Measurements from ENCODE around the gene CETN3.

CETN3 gene

DNA sequence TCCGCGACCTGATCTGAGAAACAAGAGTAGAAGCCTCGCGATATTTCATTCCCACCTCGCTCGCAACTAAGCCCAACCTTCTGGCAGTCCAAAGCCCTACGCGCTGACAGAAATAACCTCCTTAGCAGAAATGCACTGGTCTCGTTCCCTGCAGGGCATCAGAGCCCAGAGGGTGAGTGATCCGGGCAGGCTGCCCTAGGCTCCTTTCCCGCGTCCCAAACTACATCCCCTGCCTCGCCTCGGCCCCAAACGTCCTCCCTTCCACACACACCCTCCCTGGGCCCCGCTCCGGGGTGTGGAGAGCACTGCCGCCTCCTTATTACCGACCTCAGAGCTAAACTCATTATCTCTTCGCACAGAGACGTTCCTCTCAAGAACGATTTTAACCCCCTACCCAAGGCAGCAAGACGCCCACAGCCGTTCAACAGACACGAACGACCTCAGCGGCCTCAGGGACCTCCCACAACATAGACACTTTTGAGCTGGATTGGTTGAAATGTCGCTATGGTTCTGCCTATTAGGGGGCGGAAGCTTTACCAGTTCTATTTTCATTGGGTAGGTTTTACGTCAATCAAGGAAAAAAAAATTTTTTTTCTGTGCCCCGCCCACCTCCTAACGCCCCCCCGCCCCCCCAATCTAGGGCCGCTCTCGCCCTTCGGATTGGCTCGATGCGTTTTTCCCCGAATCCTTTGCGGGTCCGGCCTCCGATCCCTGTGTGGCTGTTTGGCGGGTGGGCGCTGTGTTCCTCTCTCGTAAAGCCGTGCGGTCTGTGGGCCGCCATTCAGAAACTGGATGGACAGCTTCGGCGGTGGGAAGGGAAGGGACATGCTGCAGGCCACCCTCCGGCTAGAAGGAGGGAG, at the start of gene CETN3:
Gene CETN3 (minus strand): TSS at position 439 of the 860 bp plus-strand sequence. CDS start 95 bp downstream, at position 344.
- TF ChIP-seq GATA2 (IDR thresholded peaks at IDR 0.05; ENCODE audit: low read depth, low read length) (no peak), GATA3 (IDR thresholded peaks at IDR 0.05; ENCODE audit: low read depth, low read length) (no peak)

DNA sequence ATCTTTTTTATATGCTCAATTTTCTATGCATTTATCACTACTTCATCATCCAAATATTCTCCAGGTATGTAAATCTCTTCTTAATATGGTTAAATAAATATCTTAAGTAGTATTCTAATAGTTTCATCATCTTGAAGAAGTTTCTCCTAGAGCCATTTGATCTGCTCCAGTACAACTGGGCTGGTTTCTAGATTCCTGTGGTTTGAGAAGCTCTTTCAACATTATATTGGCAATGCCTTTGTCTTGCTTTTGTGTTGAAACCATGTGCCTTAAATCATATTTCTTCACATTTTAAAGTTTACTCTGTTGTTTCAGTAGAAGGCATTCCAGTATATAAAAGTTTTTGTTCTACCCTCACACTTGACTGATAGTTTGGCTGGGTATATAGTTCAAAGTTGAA, 37.4 kb upstream of the CETN3 start:
- no peak for TF ChIP-seq GATA3 (IDR thresholded peaks at IDR 0.05; ENCODE audit: low read depth, low read length)
- TF ChIP-seq GATA2 (IDR thresholded peaks at IDR 0.05; ENCODE audit: low read depth, low read length): no peak

DNA sequence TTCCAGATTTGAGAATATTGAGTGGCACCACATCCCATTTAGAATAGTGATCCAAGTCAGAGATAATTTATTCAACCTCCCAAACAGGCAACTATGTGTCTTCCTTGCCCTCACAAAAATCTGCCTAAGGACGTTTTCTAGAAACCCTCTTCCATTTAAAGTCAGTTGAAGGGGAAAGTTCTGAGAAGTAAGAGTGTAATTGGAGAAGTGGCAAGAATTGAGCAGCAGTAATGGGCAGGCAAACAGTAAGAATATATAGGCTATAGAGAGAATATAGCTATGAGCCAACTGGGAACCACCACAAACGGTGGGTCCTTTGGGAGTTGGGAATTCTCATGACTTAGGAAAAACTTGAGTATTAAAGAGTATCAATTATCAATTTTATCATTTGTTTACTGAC, 31.1 kb upstream of the CETN3 start:
- TF ChIP-seq GATA3 (IDR thresholded peaks at IDR 0.05; ENCODE audit: low read depth, low read length): no peak
- no peak for TF ChIP-seq GATA2 (IDR thresholded peaks at IDR 0.05; ENCODE audit: low read depth, low read length)

DNA sequence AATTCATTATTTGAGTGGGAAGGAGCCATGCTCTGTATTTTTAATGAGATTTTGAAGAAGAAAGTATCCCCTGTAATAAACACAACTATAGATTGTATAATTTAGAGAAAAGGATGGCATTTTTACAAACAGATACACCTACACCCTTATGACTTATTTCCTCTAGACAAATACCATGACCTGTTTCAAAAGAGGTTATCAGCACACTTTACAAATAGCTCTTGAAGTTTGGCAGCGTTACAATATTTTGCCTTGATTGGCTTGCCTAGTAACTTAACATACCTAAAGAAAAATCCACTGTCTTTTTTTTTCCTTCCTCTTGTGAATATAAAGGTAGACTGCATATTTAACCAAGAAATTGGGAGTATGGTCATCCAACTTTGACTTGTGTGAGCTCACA, 28.5 kb upstream of the CETN3 start:
- no peak for TF ChIP-seq GATA3 (IDR thresholded peaks at IDR 0.05; ENCODE audit: low read depth, low read length)
- no peak for TF ChIP-seq GATA2 (IDR thresholded peaks at IDR 0.05; ENCODE audit: low read depth, low read length)

DNA sequence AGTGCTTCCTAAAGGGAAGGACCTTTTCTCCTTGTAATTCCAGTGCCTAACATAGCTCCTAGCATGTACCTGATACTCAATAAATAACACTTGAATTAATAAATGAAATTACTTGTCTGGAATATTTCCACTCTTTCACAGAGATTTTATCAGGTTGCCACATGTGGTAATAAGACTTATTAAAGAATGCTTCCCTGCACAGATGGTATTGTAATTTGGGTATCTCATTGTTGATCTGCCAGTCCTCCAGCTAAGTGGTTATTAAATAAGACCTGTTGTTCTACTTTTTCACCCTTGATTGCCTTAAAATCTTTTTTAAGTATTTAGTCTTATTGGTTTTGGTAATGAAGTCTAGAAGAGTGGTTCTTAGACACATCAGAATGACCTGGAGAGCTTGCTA, 28.1 kb upstream of the CETN3 start:
- TF ChIP-seq GATA2 (IDR thresholded peaks at IDR 0.05; ENCODE audit: low read depth, low read length) (peak; percentile 51; the same call in 1 of the 2 replicates), GATA3 (IDR thresholded peaks at IDR 0.05; ENCODE audit: low read depth, low read length) (peak; percentile 92)

DNA sequence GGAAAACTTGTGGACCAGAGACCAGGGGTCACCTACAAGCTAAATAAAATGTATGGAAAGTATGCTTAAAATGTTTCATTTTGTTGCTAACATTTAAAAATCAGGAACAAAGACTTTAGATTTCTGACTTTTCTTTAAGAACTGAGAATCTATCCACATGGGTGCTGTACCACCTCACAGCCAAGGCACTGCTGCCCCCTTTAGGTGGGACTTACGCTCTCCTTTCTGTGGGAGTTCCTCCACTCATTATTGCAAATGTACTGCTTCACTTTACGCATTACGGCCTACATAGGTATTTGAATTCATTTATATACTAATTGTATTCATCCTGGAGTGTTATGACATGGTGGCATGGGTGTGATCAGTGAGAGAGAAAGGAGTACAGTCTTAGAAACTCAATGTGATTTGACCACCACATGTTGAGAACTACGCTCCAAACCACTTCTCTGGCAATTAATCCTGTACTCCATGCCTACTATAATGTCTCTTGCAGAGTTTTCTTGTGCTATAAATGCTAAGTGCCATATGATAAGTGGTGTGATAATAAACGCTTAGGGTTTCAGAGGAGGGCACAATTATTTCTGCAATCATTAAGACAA, 24.7 kb upstream of the CETN3 start:
- TF ChIP-seq GATA3 (IDR thresholded peaks at IDR 0.05; ENCODE audit: low read depth, low read length) (no peak), GATA2 (IDR thresholded peaks at IDR 0.05; ENCODE audit: low read depth, low read length) (no peak)

DNA sequence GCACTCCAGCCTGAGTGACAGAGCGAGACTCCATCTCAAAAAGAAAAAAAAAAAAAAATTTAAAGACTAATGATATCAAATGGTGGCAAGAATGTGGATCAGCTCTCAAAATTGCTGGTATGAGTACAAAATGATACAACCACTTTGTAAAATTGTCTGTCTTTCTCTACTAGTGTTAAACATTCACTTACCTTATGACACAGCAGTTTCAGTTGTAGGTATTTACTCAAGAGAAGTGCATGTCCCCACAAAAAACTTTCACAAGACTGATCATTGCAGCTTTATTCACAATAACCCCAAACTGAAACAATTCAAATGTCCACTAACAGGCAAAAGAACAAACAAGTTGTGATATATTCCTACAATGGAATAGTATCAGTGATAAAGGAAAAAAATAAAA, 14.7 kb upstream of the CETN3 start:
- TF ChIP-seq GATA2 (IDR thresholded peaks at IDR 0.05; ENCODE audit: low read depth, low read length) (no peak), GATA3 (IDR thresholded peaks at IDR 0.05; ENCODE audit: low read depth, low read length) (no peak)

DNA sequence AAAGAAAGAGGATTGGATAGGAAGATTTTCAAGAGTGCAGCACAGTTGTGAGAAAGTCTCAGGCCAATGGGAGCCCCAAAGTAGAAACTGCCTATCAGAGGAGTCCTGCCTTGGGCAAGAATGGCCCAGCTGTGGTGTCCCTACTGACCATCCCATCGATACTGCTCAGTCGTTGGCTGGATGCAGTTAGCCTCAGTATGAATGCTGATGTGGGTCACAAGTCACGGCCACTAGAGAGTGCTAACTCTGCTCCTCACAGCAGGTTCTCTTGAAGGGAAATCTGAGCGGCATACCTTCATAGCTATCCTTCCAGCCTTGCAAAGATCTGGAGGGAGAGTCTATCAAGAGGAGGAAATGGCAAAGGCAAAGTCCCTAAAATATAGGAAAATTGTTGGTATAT, 11.6 kb upstream of the CETN3 start:
- TF ChIP-seq GATA3 (IDR thresholded peaks at IDR 0.05; ENCODE audit: low read depth, low read length) (no peak), GATA2 (IDR thresholded peaks at IDR 0.05; ENCODE audit: low read depth, low read length) (no peak)

DNA sequence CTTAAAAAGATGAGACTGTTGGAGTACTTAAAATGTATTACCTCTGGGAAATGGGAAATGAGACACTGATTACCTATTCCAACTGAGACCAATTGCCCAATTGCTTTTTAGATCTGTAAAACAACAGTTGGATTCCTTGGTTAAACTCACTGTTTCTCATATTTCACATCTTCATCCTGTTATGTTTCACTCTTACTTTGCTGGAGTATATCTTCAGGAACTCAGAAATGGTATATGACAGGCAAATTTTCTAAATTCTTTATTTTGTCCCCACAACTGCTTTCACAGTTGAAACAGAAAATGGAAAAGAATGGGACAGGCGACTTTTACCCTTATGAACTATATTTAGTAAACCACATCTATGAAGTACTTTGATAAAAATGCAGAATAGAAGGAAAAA, 8.7 kb upstream of the CETN3 start:
- TF ChIP-seq GATA2 (IDR thresholded peaks at IDR 0.05; ENCODE audit: low read depth, low read length): no peak
- TF ChIP-seq GATA3 (IDR thresholded peaks at IDR 0.05; ENCODE audit: low read depth, low read length): no peak

DNA sequence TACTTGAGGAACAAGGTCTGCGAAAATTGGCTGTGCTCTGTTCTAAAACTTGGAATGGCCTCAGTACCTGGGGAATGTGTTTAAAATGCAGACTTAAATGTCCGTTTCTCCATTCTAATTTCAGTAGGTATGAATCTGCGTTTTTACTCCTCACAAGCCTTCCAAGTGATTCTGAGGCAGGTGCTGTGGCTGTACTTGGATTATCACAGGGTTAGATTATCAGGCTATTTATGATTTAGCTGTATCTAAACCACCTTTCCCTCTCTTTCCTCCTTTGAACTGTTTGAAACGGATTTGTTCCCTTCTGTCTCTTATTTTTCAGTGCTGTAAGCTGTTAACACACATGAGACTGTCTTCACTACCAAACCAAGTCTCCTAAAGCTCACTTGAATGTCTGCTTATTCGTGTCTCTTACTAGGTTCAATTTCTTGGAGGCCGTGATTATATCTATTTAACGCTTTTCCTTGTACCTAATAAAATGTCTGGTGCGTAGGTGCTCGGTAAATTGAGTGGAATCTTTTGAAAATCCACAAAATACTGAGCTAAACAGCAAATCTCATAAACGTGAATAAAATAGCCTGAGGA, 714 bp upstream of the CETN3 start:
- TF ChIP-seq GATA3 (IDR thresholded peaks at IDR 0.05; ENCODE audit: low read depth, low read length): no peak
- TF ChIP-seq GATA2 (IDR thresholded peaks at IDR 0.05; ENCODE audit: low read depth, low read length): no peak

DNA sequence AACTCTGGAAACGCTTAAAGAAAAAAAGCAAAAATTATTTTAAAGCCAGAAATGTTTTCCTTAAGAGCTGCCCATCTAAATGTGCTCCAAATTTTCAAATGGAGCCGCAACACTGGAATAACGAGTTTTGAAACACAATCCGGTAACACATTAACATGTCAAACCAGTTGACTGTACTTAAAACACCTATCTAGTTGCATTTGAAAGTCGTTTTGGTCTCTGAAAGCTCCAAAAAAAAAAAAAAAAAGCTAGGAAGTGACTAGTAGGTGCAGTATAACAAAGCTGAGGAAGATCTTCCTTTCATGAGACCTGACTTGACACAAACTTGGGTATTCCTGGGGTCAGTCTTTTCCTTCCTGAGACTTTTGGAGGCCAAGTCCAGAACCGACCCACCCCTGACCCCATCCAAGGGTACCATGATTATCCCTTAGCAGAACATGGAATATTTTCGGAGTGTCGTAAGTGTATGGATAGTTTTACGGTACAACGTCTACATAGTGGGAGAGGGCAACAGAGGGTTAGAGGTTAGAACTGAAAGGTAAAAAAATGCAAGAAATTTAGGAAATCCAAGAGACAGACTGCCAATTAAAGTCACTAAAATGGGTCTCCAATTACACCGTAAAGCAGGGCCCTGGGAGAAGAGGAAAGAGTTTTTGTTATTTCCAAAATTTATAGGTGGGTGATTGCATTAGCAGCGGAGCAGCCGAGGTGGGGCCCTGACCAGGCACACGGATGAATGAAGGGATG, 812 bp downstream of the CETN3 start:
- no peak for TF ChIP-seq GATA2 (IDR thresholded peaks at IDR 0.05; ENCODE audit: low read depth, low read length)
- no peak for TF ChIP-seq GATA3 (IDR thresholded peaks at IDR 0.05; ENCODE audit: low read depth, low read length)

DNA sequence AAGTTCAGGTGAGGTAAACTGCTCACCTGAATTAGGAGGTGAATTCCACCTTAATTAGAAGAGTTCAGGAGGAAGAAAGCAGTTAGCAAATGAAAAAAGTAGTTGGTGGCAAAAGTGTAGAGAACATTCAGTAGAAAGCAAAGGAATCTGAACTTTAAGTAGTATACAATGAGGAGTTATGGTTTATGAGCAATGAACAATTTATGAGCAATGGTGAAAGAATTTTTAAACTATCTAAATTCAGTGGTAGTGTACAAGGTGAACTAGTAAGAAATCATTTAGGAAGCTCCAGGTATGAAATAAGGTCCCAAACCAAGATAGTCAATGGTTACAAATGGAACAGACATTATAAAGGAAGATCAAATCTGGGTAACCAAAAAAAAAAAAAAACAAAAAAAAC, 3.1 kb downstream of the CETN3 start:
- TF ChIP-seq GATA3 (IDR thresholded peaks at IDR 0.05; ENCODE audit: low read depth, low read length) (no peak), GATA2 (IDR thresholded peaks at IDR 0.05; ENCODE audit: low read depth, low read length) (no peak)

DNA sequence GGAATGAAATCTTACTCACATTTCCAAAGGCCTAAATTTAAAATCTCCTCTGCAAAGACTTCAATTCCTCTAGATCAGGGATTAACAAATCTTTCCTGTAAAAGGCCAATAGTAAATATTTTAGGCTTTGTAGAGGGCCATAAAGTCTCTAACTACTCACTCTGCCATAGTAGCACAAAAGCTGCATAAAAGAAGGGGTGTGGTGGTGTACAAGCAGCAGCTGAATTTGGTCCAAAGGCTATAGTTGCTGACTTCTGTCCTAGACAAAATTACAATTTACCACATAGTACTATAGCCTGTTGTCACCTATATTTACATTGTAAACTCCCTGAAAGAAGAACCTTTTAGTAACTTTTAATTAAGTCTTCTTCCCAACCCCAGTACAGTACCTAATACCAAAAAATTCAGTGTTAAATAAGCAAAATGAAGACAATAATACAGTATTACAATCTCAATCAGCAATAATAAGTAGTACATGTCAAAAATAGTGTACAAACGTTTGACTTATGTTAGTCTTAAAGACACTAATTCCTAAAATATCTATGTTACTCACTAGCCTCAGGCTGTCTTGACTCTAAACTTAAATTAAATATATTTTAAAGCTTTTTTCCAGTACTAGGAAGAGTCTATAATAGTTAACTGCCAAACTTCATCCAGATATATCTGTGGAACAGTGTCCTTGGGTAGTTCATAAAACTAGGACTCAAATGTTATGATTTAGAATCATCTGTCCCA, 6.9 kb downstream of the CETN3 start:
- no peak for TF ChIP-seq GATA2 (IDR thresholded peaks at IDR 0.05; ENCODE audit: low read depth, low read length)
- no peak for TF ChIP-seq GATA3 (IDR thresholded peaks at IDR 0.05; ENCODE audit: low read depth, low read length)
